Cardiac muscle cell (in vitro differentiated cells and primary cell): Measurements from ENCODE around the gene TRIO. TPM values are rescaled to one million over a fixed set of nuclear protein-coding genes. Genes with fewer than 3 reads are reported as not detected.

Experiments
- DNase-seq, 2 donors: peaks; one replicate each; pipeline versions ENCODE4 v3.0.0 to v3.0.0-alpha.2; 2010 to 2017; ENCODE audit warnings: low read depth in 1 of 2, low spot score in 1 of 2
- H3K27ac ChIP-seq: fragments of 200-600 bp; sonication (generic); 2 replicates; pipeline ENCODE4 v1.5.1; 2016
- H3K27me3 ChIP-seq: fragments of 200-600 bp; sonication (generic); 2 replicates; pipeline ENCODE4 v1.6.0; 2016; ENCODE audit warnings: control low read depth
- H3K36me3 ChIP-seq: fragments of 200-600 bp; sonication (generic); 2 replicates; pipeline ENCODE4 v1.5.1; 2016; ENCODE audit warnings: control low read depth
- H3K4me1 ChIP-seq: fragments of 200-600 bp; sonication (generic); 2 replicates; pipeline ENCODE4 v1.8.1; 2017; ENCODE audit warnings: low read depth, mild to moderate bottlenecking, mixed run types
- H3K4me3 ChIP-seq: fragments of 200-600 bp; sonication (generic); 2 replicates; pipeline ENCODE4 v1.5.1; 2016; ENCODE audit warnings: mild to moderate bottlenecking
- H3K9me3 ChIP-seq: fragments of 200-600 bp; sonication (generic); 2 replicates; pipeline ENCODE4 v1.5.1; 2017; ENCODE audit warnings: low read depth, mild to moderate bottlenecking, control low read depth
- polyA plus RNA-seq: library from polyadenylated mRNA; unstranded; fragments of >200 nt; fragmentation: Nextera tagmentation; extraction: Ambion mirVana; gene quantifications from 2 replicates; pipeline ENCODE4 v1.2.1, GENCODE V29; 2016
- total RNA-seq: library from RNA; depleted of rRNA; stranded (reverse); fragments of >200 nt; gene quantifications from 2 replicates; pipeline ENCODE4 v1.2.3, GENCODE V29; 2016
- TF ChIP-seq, protein P1 (sequence below): IDR thresholded peaks from 2 replicates; pipeline ENCODE4 v1.5.1; 2012; ENCODE audit warnings: low read depth, mild to moderate bottlenecking, low read length

Gene TRIO
- total and polyA plus RNA-seq, 2 experiments from 2014 or later: 15.5 to 104 TPM

DNA sequence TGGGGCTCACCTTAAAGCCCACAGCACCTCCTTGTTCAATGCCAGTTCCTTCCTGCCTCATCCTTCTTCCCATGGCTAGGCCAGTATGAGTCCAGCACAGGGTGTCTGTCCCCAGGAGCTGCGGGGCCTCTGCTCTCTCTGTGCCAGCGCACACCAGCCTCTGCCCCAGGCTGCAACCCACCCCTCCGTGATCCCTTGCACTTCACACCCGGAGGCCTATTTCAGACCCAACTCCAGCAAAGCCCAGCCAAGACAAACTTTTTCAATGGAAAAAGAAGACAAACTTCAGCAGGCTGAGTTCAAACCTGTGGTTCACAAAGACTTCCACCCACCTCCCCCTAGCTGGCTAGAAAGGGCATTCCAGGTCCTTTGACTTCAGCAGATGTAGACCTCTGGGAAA is 382.3 kb downstream of the TRIO start:
- no peaks in the 10 kb centered on the region for H3K9me3 ChIP-seq
- H3K27me3 ChIP-seq: no peaks in the 10 kb centered on the region
- TF ChIP-seq, protein P1, sequence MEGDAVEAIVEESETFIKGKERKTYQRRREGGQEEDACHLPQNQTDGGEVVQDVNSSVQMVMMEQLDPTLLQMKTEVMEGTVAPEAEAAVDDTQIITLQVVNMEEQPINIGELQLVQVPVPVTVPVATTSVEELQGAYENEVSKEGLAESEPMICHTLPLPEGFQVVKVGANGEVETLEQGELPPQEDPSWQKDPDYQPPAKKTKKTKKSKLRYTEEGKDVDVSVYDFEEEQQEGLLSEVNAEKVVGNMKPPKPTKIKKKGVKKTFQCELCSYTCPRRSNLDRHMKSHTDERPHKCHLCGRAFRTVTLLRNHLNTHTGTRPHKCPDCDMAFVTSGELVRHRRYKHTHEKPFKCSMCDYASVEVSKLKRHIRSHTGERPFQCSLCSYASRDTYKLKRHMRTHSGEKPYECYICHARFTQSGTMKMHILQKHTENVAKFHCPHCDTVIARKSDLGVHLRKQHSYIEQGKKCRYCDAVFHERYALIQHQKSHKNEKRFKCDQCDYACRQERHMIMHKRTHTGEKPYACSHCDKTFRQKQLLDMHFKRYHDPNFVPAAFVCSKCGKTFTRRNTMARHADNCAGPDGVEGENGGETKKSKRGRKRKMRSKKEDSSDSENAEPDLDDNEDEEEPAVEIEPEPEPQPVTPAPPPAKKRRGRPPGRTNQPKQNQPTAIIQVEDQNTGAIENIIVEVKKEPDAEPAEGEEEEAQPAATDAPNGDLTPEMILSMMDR: no peak
- H3K4me3 ChIP-seq: no peak overlapping the region
- H3K36me3 ChIP-seq: no peaks in the 10 kb centered on the region
- no peak for DNase-seq
- no peaks in the 10 kb centered on the region for H3K4me1 ChIP-seq
- no peak overlapping the region for H3K27ac ChIP-seq

DNA sequence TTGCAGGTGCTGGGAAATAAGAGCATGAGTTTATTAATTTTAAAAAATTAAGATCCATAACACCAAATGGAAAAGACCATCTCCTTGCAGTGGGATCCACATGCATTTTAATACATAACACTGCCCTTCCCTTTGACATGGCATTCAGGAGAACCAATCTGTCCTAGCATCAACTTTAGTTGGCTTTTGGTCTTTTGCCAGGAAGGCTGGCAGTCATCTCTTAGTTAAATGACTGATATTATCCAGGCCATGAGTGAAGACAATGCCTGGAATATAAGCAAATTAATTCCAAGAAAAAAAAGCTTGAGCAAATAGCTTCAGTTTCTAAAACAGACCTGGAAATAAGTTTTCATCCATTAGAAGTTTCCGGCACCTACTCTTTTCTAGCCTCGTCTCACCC is 383.4 kb downstream of the TRIO start:
- Histone ChIP-seq H3K36me3 (no peaks in the 10 kb centered on the region), H3K27ac (no peak overlapping the region), H3K27me3 (no peaks in the 10 kb centered on the region), H3K9me3 (no peaks in the 10 kb centered on the region), H3K4me3 (no peak overlapping the region), H3K4me1 (no peaks in the 10 kb centered on the region)
- TF ChIP-seq, protein P1: no peak
- DNase-seq: no peak

DNA sequence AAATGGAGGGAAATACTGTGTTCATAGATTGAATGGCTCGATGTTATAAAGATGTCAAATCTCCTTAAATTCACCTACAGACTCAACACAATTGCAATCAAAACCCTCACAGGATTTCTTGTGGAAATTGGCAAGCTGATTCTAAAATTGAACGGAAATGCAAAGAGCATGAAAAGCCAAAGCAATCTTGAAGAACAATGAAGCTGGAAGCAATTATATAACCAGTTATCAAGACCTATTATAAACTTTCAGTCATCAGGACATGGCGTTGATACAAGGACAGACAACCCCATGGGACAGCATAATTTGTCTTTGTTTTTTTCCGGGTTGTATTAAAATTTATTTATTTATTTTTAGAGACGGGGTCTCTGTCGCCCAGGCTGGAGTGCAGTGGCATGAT is 385.0 kb downstream of the TRIO start:
- Histone ChIP-seq H3K36me3 (no peaks in the 10 kb centered on the region), H3K9me3 (no peaks in the 10 kb centered on the region), H3K4me3 (no peak overlapping the region), H3K27me3 (no peaks in the 10 kb centered on the region), H3K4me1 (no peaks in the 10 kb centered on the region), H3K27ac (no peak overlapping the region)
- TF ChIP-seq, protein P1: no peak
- no peak for DNase-seq

DNA sequence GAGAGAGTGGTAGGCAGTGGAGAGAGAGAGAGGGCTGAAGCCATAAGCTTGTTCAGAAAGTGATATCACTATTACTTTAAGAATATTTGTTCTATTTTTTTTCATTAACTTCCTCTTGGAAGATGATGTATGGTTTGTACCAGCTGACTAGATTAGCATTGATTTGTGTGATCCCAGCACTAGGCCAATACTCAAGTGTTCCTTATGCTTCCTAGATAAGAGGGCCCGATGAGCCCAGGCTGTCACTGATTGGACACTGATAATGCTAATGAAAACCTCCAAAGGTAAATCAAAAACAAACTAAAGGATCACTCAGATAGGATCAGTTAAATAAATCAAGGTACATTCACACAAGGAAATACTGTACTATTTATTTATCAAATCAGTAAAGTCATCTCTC is 385.8 kb downstream of the TRIO start:
- DNase-seq: no peak
- no peaks in the 10 kb centered on the region for H3K36me3 ChIP-seq
- H3K27ac ChIP-seq: no peak overlapping the region
- no peaks in the 10 kb centered on the region for H3K27me3 ChIP-seq
- no peak overlapping the region for H3K4me3 ChIP-seq
- H3K4me1 ChIP-seq: no peaks in the 10 kb centered on the region
- TF ChIP-seq, protein P1: no peak
- H3K9me3 ChIP-seq: no peaks in the 10 kb centered on the region

DNA sequence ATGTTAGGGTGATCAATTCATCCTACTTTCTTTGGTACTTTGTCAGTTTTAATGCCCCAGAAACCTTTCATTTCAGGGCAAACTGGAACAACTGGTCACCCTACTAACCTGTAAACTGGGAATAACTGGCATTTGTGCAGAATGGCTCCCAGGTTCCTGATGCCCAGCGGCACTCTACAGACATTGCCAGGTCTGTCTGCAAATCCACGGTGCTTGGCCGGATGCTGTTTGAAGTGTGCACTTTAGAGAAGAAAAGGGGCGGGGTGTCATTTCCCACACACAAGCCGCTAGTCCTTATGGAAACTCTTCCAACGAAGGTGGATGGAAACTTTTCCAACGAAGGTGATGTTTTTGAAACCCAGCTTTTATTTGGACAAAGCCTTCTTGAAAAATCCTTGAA is 388.5 kb downstream of the TRIO start:
- no peak for DNase-seq
- TF ChIP-seq, protein P1: no peak
- Histone ChIP-seq H3K4me3 (no peak overlapping the region), H3K36me3 (no peaks in the 10 kb centered on the region), H3K27ac (no peak overlapping the region), H3K4me1 (no peaks in the 10 kb centered on the region), H3K27me3 (no peaks in the 10 kb centered on the region), H3K9me3 (no peaks in the 10 kb centered on the region)

DNA sequence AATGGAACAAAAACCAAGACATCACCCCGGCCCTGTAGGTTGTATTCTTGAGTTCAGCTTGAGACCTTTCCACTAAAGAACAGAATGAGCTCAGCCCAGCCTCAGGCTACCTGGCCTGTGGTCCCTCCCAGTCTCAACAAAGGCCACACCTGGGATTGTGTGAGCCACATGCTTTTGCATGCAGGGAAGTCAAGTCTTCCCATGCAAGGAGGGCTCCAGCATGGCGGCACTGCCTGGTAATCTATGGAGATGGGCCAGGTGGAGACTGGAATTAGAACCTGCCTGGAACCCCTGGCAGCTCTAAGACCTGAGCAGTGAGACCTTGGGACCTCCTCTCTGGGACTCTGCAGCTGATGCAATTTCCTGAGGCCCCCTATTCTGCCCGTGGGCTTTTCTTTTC is 389.0 kb downstream of the TRIO start:
- H3K9me3 ChIP-seq: no peaks in the 10 kb centered on the region
- TF ChIP-seq, protein P1: no peak
- no peak overlapping the region for H3K4me3 ChIP-seq
- H3K27ac ChIP-seq: no peak overlapping the region
- H3K27me3 ChIP-seq: no peaks in the 10 kb centered on the region
- no peaks in the 10 kb centered on the region for H3K36me3 ChIP-seq
- DNase-seq: no peak
- no peaks in the 10 kb centered on the region for H3K4me1 ChIP-seq
